H1 (cell line): ENCODE data around the gene PRDX2. TPM values are rescaled to one million over a fixed set of nuclear protein-coding genes. Genes with fewer than 3 reads are reported as not detected.

Source experiments
- CTCF ChIA-PET: fragments of 300-600 bp; sonication (Branson Sonifier 250); formaldehyde crosslinking; loops from one replicate; lab custom pipeline; 2021; ENCODE audit not compliant: partially characterized antibody; lab: Charles Lee
- POLR2A ChIA-PET: fragments of 300-600 bp; sonication (Branson Sonifier 250); formaldehyde crosslinking; loops from one replicate; lab custom pipeline; 2021; ENCODE audit warnings: inconsistent platforms; ENCODE audit not compliant: partially characterized antibody; lab: Charles Lee
- DNase-seq, 2 experiments: peaks; one replicate each; pipeline versions ENCODE4 v3.0.0 to v3.0.0-alpha.2; 2010 to 2022; ENCODE audit warnings: low spot score in 2 of 2, low read depth in 1 of 2, mixed read lengths in 1 of 2
- FAIRE-seq: peaks from 2 replicates; lab custom pipeline; 2011; peaks lifted over from hg19 to GRCh38; lab: Jason Lieb, UNC
- H2AFZ ChIP-seq: 2 replicates; pipeline ENCODE4 v1.8.1; 2012; ENCODE audit warnings: low read length, inconsistent platforms
- H2AK5ac ChIP-seq: 2 replicates; pipeline ENCODE4 v1.6.1; 2013; ENCODE audit warnings: low read depth, low read length
- H2BK120ac ChIP-seq: replicated peaks from 2 replicates; pipeline ENCODE3; 2013; ENCODE audit warnings: low read depth, low read length, inconsistent platforms
- H2BK12ac ChIP-seq: 2 replicates; pipeline ENCODE4 v1.6.1; 2013; ENCODE audit warnings: low read depth, low read length
- H2BK15ac ChIP-seq: 2 replicates; pipeline ENCODE4 v1.6.1; 2013; ENCODE audit warnings: low read length
- H2BK20ac ChIP-seq: 2 replicates; pipeline ENCODE4 v1.6.1; 2013; ENCODE audit warnings: low read length
- H2BK5ac ChIP-seq: 2 replicates; pipeline ENCODE4 v1.6.1; 2013; ENCODE audit warnings: low read depth, low read length
- H3K14ac ChIP-seq: 2 replicates; pipeline ENCODE4 v1.6.1; 2013; ENCODE audit warnings: inconsistent platforms; ENCODE audit not compliant: insufficient read length
- H3K18ac ChIP-seq: 2 replicates; pipeline ENCODE4 v1.6.1; 2013; ENCODE audit warnings: low read length; ENCODE audit errors: extremely low read depth
- H3K23ac ChIP-seq: 2 replicates; pipeline ENCODE4 v1.6.1; 2013; ENCODE audit warnings: inconsistent platforms; ENCODE audit not compliant: insufficient read length
- H3K23me2 ChIP-seq: 2 replicates; pipeline ENCODE4 v1.6.1; 2013; ENCODE audit warnings: low read depth, low read length
- H3K27ac ChIP-seq: 2 replicates; pipeline ENCODE4 v1.6.1; 2011; ENCODE audit warnings: low read depth, low read length, inconsistent platforms
- H3K27me3 ChIP-seq, 4 experiments: replicated peaks in 1 of 4; 1 replicate in 1 of 4; 2 replicates in 3 of 4; pipeline versions ENCODE4 v1.6.1 to v1.8.1; 2011 to 2013; ENCODE audit warnings: low read length in 3 of 4, mild to moderate bottlenecking in 3 of 4, inconsistent platforms in 2 of 4, mixed read lengths in 2 of 4, moderate library complexity in 1 of 4; ENCODE audit not compliant: control insufficient read depth in 3 of 4, insufficient read depth in 3 of 4; ENCODE audit errors: extremely low read depth in 1 of 4
- H3K36me3 ChIP-seq, 4 experiments: 2 replicates each; pipeline versions ENCODE4 v1.6.1 to v1.8.1; 2011 to 2013; ENCODE audit warnings: mild to moderate bottlenecking in 4 of 4, low read length in 3 of 4, moderate library complexity in 2 of 4, control low read depth in 1 of 4, inconsistent platforms in 1 of 4; ENCODE audit not compliant: insufficient read depth in 4 of 4, control insufficient read depth in 2 of 4
- H3K4ac ChIP-seq: replicated peaks from 2 replicates; pipeline ENCODE3; 2013; ENCODE audit warnings: low read length, low read depth, mixed read lengths, inconsistent platforms; ENCODE audit not compliant: insufficient read length
- H3K4me1 ChIP-seq, 4 experiments: replicated peaks in 1 of 4; 1 replicate in 1 of 4; 2 replicates in 3 of 4; pipeline versions ENCODE4 v1.6.1 to v1.8.1; 2011 to 2013; ENCODE audit warnings: low read length in 3 of 4, inconsistent platforms in 2 of 4, mixed read lengths in 1 of 4; ENCODE audit not compliant: insufficient read depth in 4 of 4, control insufficient read depth in 3 of 4
- H3K4me2 ChIP-seq, 2 experiments: 2 replicates each; pipeline versions ENCODE4 v1.6.1 to v1.8.1; 2011 to 2013; ENCODE audit warnings: low read depth in 2 of 2, low read length in 2 of 2, control low read depth in 1 of 2, inconsistent platforms in 1 of 2, mild to moderate bottlenecking in 1 of 2; ENCODE audit not compliant: insufficient read depth in 1 of 2
- H3K4me3 ChIP-seq, 4 experiments: fragments of 200-600, 300-600 bp in 1 of 4; sonication (generic), shearing (Covaris generic), sonication (Bioruptor Twin) in 1 of 4; 2 replicates each; pipeline versions ENCODE4 v1.5.1 to v1.8.1; 2011 to 2016; ENCODE audit warnings: low read length in 4 of 4, low read depth in 3 of 4, control low read depth in 2 of 4, inconsistent platforms in 2 of 4, mild to moderate bottlenecking in 2 of 4, mixed read lengths in 1 of 4, moderate library complexity in 1 of 4; ENCODE audit not compliant: insufficient read depth in 2 of 4; ENCODE audit errors: extremely low read depth in 1 of 4
- H3K56ac ChIP-seq: replicated peaks from 2 replicates; pipeline ENCODE3; 2013; ENCODE audit warnings: low read depth, mild to moderate bottlenecking, mixed read lengths, low read length, inconsistent platforms; ENCODE audit not compliant: insufficient read length
- H3K79me1 ChIP-seq: 2 replicates; pipeline ENCODE4 v1.6.1; 2013; ENCODE audit warnings: low read depth, low read length, control low read depth
- H3K79me2 ChIP-seq, 2 experiments: 2 replicates each; pipeline versions ENCODE4 v1.6.1 to v1.8.1; 2012 to 2013; ENCODE audit warnings: low read length in 2 of 2, mild to moderate bottlenecking in 2 of 2, inconsistent platforms in 1 of 2; ENCODE audit not compliant: insufficient read depth in 2 of 2, control insufficient read depth in 1 of 2
- H3K9ac ChIP-seq, 4 experiments: replicated peaks in 1 of 4; 1 replicate in 1 of 4; 2 replicates in 3 of 4; pipeline versions ENCODE4 v1.6.1 to v1.8.1; 2011 to 2013; ENCODE audit warnings: low read depth in 3 of 4, low read length in 3 of 4, control low read depth in 2 of 4, mild to moderate bottlenecking in 2 of 4, moderate library complexity in 2 of 4, inconsistent platforms in 1 of 4; ENCODE audit errors: extremely low read depth in 1 of 4
- H3K9me3 ChIP-seq, 2 experiments: 2 replicates each; pipeline versions ENCODE4 v1.6.1 to v1.8.1; 2012 to 2013; ENCODE audit warnings: mild to moderate bottlenecking in 2 of 2, moderate library complexity in 2 of 2, control low read depth in 1 of 2, inconsistent platforms in 1 of 2, low read depth in 1 of 2, low read length in 1 of 2, mixed read lengths in 1 of 2; ENCODE audit not compliant: insufficient read depth in 2 of 2
- H4K20me1 ChIP-seq, 2 experiments: replicated peaks in 1 of 2; 2 replicates each; pipeline versions ENCODE3 to v1.8.1; 2011 to 2013; ENCODE audit warnings: inconsistent platforms in 2 of 2, low read length in 2 of 2, mild to moderate bottlenecking in 1 of 2; ENCODE audit not compliant: insufficient read depth in 2 of 2, control insufficient read depth in 1 of 2
- H4K5ac ChIP-seq: 2 replicates; pipeline ENCODE4 v1.6.1; 2013; ENCODE audit warnings: low read length, low read depth, mixed read lengths, inconsistent platforms; ENCODE audit not compliant: insufficient read length
- H4K8ac ChIP-seq: 2 replicates; pipeline ENCODE4 v1.8.0; 2013; ENCODE audit warnings: mild to moderate bottlenecking, moderate library complexity, low read length, inconsistent platforms; ENCODE audit not compliant: insufficient read depth; ENCODE audit errors: extremely low read depth
- H4K91ac ChIP-seq: replicated peaks from 2 replicates; pipeline ENCODE3; 2013; ENCODE audit warnings: low read length, mixed read lengths, inconsistent platforms; ENCODE audit not compliant: insufficient read length
- BCL11A ChIP-seq, 2 experiments: IDR thresholded peaks; one replicate each; pipeline ENCODE4 v1.6.1; 2011; ENCODE audit warnings: low read depth in 2 of 2, low read length in 2 of 2, mild to moderate bottlenecking in 2 of 2
- CHD2 ChIP-seq: IDR thresholded peaks from 2 replicates; pipeline ENCODE4 v1.6.1; 2012; ENCODE audit warnings: low read length, improper control_type of control experiment
- FOSL1 ChIP-seq: IDR thresholded peaks from 2 replicates; pipeline ENCODE4 v1.6.1; 2011; ENCODE audit warnings: mild to moderate bottlenecking, low read depth, low read length, moderate library complexity; ENCODE audit not compliant: insufficient read depth
- HDAC2 ChIP-seq, 2 experiments: fragments of 300-600 bp in 1 of 2; sonication (generic) in 1 of 2; IDR thresholded peaks; 2 replicates each; pipeline ENCODE4 v1.6.1; 2011 to 2012; ENCODE audit warnings: low read depth in 2 of 2, low read length in 2 of 2, mild to moderate bottlenecking in 2 of 2, moderate library complexity in 2 of 2, borderline replicate concordance in 1 of 2, inconsistent platforms in 1 of 2
- HDAC6 ChIP-seq: IDR thresholded peaks from one replicate; pipeline ENCODE4 v1.7.1; 2012; ENCODE audit warnings: low read depth, mild to moderate bottlenecking, inconsistent platforms, low read length, moderate library complexity
- MAX ChIP-seq: IDR thresholded peaks from 2 replicates; pipeline ENCODE4 v1.6.1; 2012; ENCODE audit warnings: inconsistent platforms
- POLR2A ChIP-seq, 2 experiments: IDR thresholded peaks; 1 replicate in 1 of 2; 2 replicates in 1 of 2; pipeline ENCODE4 v1.6.1; 2011; ENCODE audit warnings: low read depth in 2 of 2, low read length in 2 of 2, mild to moderate bottlenecking in 2 of 2; ENCODE audit errors: control extremely low read depth in 1 of 2
- RXRA ChIP-seq: IDR thresholded peaks from 2 replicates; pipeline ENCODE4 v1.6.1; 2011; ENCODE audit warnings: low read depth, mild to moderate bottlenecking, low read length, moderate library complexity; ENCODE audit not compliant: insufficient read depth
- SIN3A ChIP-seq, 2 experiments: IDR thresholded peaks in 1 of 2; conservative IDR thresholded peaks in 1 of 2; 2 replicates each; pipeline ENCODE4 v1.6.1; 2011 to 2012; ENCODE audit warnings: low read length in 2 of 2, improper control_type of control experiment in 1 of 2, low read depth in 1 of 2, mild to moderate bottlenecking in 1 of 2
- YY1 ChIP-seq: IDR thresholded peaks from 2 replicates; pipeline ENCODE4 v1.6.1; 2011; ENCODE audit warnings: low read depth, mild to moderate bottlenecking, low read length
- WGBS, 2 experiments: shearing (Covaris generic) in 1 of 2; methylation state at CpG; one replicate each; pipeline versions ENCODE4 v1.1.6 to v1.1.7; 2013 to 2015; ENCODE audit warnings: low lambda C conversion rate in 2 of 2, mixed read lengths in 2 of 2, inconsistent platforms in 1 of 2, low coverage in 1 of 2, missing lambda C conversion rate in 1 of 2; ENCODE audit not compliant: insufficient replicate concordance in 2 of 2, insufficient coverage in 1 of 2, insufficient read length in 1 of 2; ENCODE audit errors: extremely low coverage in 1 of 2, missing lambda C conversion rate in 1 of 2; 5-methylcytosine and 5-hydroxymethylcytosine counted together
- polyA plus RNA-seq, 7 experiments: library from polyadenylated mRNA; depleted of rRNA in 3 of 7; stranded (reverse) in 5 of 7; unstranded in 2 of 7; fragments of >200 nt in 5 of 7; fragments of 200-250 nt in 2 of 7; gene quantifications; 1 replicate in 5 of 7; 2 replicates in 1 of 7; 4 replicates in 1 of 7; pipeline versions ENCODE4 v1.2.1 to v1.2.3, GENCODE V29; 2011 to 2013; ENCODE audit warnings: missing spikeins in 2 of 7, mixed read lengths in 2 of 7
- total RNA-seq: library from RNA; stranded (reverse); fragmentation: NEBNext Ultra II Directional; extraction: Animal tissue kit (Norgen Biotek cat#: 25700); gene quantifications from 2 replicates; pipeline ENCODE4 v1.2.1, GENCODE V29; 2021

The PRDX2 gene
- total and polyA plus RNA-seq, 2 of the 8 experiments (the other 6 are each of a cell fraction or from before 2014, with no cell fraction given), result 380 to 748 TPM

DNA sequence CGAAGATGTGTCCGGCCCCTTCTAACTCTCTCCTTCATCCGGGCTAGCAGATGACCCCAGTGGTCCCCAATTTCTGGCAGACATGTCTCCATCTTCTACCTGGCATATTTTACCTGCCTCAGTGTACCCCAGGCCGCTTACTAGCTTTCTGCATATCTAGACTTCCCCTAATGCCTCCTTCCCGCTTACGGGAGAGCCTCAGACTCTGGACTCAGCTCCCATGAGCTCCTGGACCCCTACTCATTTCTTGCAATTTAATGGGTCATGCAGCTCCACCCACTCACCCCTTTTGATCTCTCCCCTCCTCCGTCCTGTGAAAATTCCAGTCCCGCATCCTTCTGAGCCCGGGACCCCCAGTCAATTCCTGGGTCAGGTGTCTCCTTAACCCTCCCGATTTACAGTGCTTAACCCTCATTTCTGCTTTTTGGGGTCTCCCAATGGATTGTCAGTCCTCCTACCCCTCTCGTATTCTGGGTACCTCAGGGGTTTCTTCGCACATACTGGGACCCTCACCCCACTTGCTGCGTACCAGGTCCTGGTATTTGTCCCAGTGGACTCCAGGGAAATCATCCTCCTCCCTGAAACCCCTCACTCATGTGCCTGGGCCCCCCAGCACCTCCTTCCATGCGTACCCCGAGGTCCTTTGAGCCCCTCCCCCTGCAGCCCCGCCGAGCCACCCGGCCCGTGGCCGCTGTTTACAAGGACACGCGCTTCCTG is 10.8 kb downstream of the PRDX2 start:
- POLR2A ChIA-PET, result interaction anchor here (0.8 to 15.2 kb wide), 15 partner anchors 10 to 110 kb away, joined by 3 to 317 read pairs (median 7); partner anchors contain the start of genes DNASE2, GET3, HOOK2 and PRDX2
- Histone ChIP-seq H2BK12ac (no peak overlapping the region), H3K4me3 (peak overlapping the region; percentile 46 to 71 (median 54)), H3K14ac (no peak overlapping the region), H2AFZ (no peak overlapping the region), H3K23me2 (peaks cover 29% of the 10 kb centered on the region), H2BK20ac (no peak overlapping the region), H4K91ac (no peak overlapping the region), H3K4me1 (peaks cover 6 to 32% (median 22%) of the 10 kb centered on the region in 4 experiments), H3K36me3 (no peaks in the 10 kb centered on the region), H3K27ac (no peak overlapping the region), H3K79me1 (no peaks in the 10 kb centered on the region), H3K4me2 (peak overlapping the region; percentile 74 to 97), H3K79me2 (no peaks in the 10 kb centered on the region), H3K9me3 (no peaks in the 10 kb centered on the region), H4K8ac (no peak overlapping the region), H3K4ac (no peak overlapping the region), H2BK15ac (no peak overlapping the region), H3K27me3 (peaks cover 0 to 18% (median 13%) of the 10 kb centered on the region in 4 experiments; a peak in 5 of 7 replicates), H3K56ac (no peak overlapping the region), H3K9ac (no peak overlapping the region), H3K18ac (no peak overlapping the region), H4K5ac (no peak overlapping the region), H4K20me1 (no peaks in the 10 kb centered on the region), H3K23ac (no peak overlapping the region), H2BK5ac (no peak overlapping the region), H2BK120ac (no peak overlapping the region), H2AK5ac (no peak overlapping the region; the same call in 1 of the 2 replicates)
- CTCF ChIA-PET, result interaction anchor here (1.1 to 17.9 kb wide), 5 partner anchors 11 to 30 kb away, joined by 3 to 288 read pairs (median 14); partner anchors contain the start of genes RNASEH2A and THSD8
- DNase-seq, result no peak
- FAIRE-seq, result no peak
- WGBS, 2 experiments, result 12% methylated on average over 14 of the region's 22 CpGs; no CpG with 5 or more reads in 1 of the 2 experiments
- TF ChIP-seq CHD2 (no peak), RXRA (no peak), SIN3A (conservative IDR thresholded peaks at IDR 0.05 in 1 of 2, IDR thresholded peaks at IDR 0.05 in 1 of 2; ENCODE audit: low read depth in 1 of 2, low read length in 2 of 2) (no peak), HDAC6 (no peak), BCL11A (IDR thresholded peaks at IDR 0.05; ENCODE audit: low read depth in 2 of 2, low read length in 2 of 2) (no peak), FOSL1 (no peak), HDAC2 (IDR thresholded peaks at IDR 0.05; ENCODE audit: borderline replicate concordance in 1 of 2, low read depth in 2 of 2, low read length in 2 of 2) (peak in 1 of 2 experiments; percentile 36; a peak in 1 of 4 replicates), YY1 (no peak), MAX (peak; percentile 84), POLR2A (IDR thresholded peaks at IDR 0.05; ENCODE audit: control extremely low read depth in 1 of 2, low read depth in 2 of 2, low read length in 2 of 2) (no peak)
